Ovary (tissue), 9 donors: Measurements from ENCODE around the gene SEMA6B. TPM values are rescaled to one million over a fixed set of nuclear protein-coding genes. Genes with fewer than 3 reads are reported as not detected.

Experiments used
- DNase-seq, 5 donors: peaks; one replicate each; pipeline ENCODE4 v3.0.0-alpha.2; 2019 to 2020
- H3K27ac ChIP-seq, 2 donors: fragments of 200-600 bp; one replicate each; pipeline versions ENCODE4 v1.5.1 to v1.8.0; 2019 to 2022
- H3K27me3 ChIP-seq: fragments of 200-600 bp; one replicate; pipeline ENCODE4 v1.8.0; 2022
- H3K36me3 ChIP-seq: fragments of 200-600 bp; sonication (generic); one replicate; pipeline ENCODE4 v1.5.1; 2019
- H3K4me1 ChIP-seq: one replicate; pipeline ENCODE4 v1.8.1; 2013; ENCODE audit warnings: mild to moderate bottlenecking, moderate library complexity; ENCODE audit not compliant: insufficient read depth
- H3K4me3 ChIP-seq: fragments of 200-600 bp; sonication (generic); one replicate; pipeline ENCODE4 v1.5.1; 2017
- H3K9me3 ChIP-seq, 2 donors: fragments of 200-600 bp in 1 of 2; sonication (generic) in 1 of 2; one replicate each; pipeline versions ENCODE4 v1.5.1 to v1.8.1; 2013 to 2019; ENCODE audit warnings: mild to moderate bottlenecking in 1 of 2, moderate library complexity in 1 of 2
- CTCF ChIP-seq, 3 donors: fragments of 450-650 bp in 2 of 3; fragments of 200-600 bp in 1 of 3; IDR thresholded peaks; one replicate each; pipeline versions ENCODE4 v1.5.1 to v1.8.0; 2016 to 2022; ENCODE audit warnings: antibody characterized with exemption in 3 of 3, mild to moderate bottlenecking in 1 of 3
- EP300 ChIP-seq: sonication (generic); formaldehyde crosslinking; IDR thresholded peaks from one replicate; pipeline ENCODE4 v1.6.1; 2017; ENCODE audit warnings: antibody characterized with exemption
- POLR2A ChIP-seq: fragments of 450-650 bp; IDR thresholded peaks from one replicate; pipeline ENCODE4 v1.6.1; 2017; ENCODE audit warnings: antibody characterized with exemption, mild to moderate bottlenecking, moderate library complexity
- WGBS, 3 donors: extraction: QIAGEN DNeasy Blood & Tissue Kit in 1 of 3; methylation state at CpG; one replicate each; pipeline versions ENCODE4 v1.1.5 to v1.1.7; 2013 to 2017; 5-methylcytosine and 5-hydroxymethylcytosine counted together
- intact Hi-C, 4 donors: fragments of 100-400 bp; cut with DNase I; formaldehyde crosslinking; loops; one replicate each; pipeline versions ENCODE4 v1.11.0 to v1.15.1; 2022 to 2023
- polyA plus RNA-seq, 2 donors: library from polyadenylated mRNA; stranded (reverse); fragments of 200-250 nt in 1 of 2; fragments of 350-450 nt in 1 of 2; fragmentation: Illumina TruSeq in 1 of 2; extraction: RNeasy Lipid Tissue Mini Kit (QIAGEN cat#74804) in 1 of 2; gene quantifications; one replicate each; pipeline ENCODE4 v1.2.3, GENCODE V29; 2013 to 2014
- total RNA-seq, 7 donors: library from RNA; depleted of rRNA in 2 of 7; stranded (reverse); fragments of >200 nt in 2 of 7; fragmentation: NEBNext Ultra II Directional in 3 of 7; extraction: Animal tissue kit (Norgen Biotek cat#: 25700) in 3 of 7; gene quantifications; one replicate each; pipeline versions ENCODE4 v1.1.0 to v1.2.4, GENCODE V29; 2016 to 2023
- donor health status: DM: no; HTN: no; CAD: no; lungs with moderate emphysema.
- donor health status: DM: no; HTN: no; CAD: no.
- donor health status: Bipolar disorder and iron deficiency.
- donor health status: DM: yes; HTN: yes; CAD: no.
- donor health status: DM: no; HTN: no; CAD: no.
- donor health status: DM: yes; HTN: yes; CAD: no.

Gene SEMA6B
- total and polyA plus RNA-seq, 9 donors: 0.77 to 9.7 (median 5.5) TPM

- DNase-seq: no peak
- H3K4me1 ChIP-seq: no peaks in the 10 kb centered on the region
- H3K27ac ChIP-seq: no peak overlapping the region
- TF ChIP-seq EP300 (no peak), CTCF (IDR thresholded peaks at IDR 0.05) (no peak), POLR2A (no peak)
- no peaks in the 10 kb centered on the region for H3K36me3 ChIP-seq
- no peaks in the 10 kb centered on the region for H3K27me3 ChIP-seq
- H3K9me3 ChIP-seq: no peaks in the 10 kb centered on the region
- intact Hi-C loops: loop anchor here in 1 of 4 donors (10.0 kb wide), 1 partner anchor 288 kb away; no protein-coding TSS in a partner anchor
- H3K4me3 ChIP-seq: no peak overlapping the region
Observed at GRCh38 chr19:4553092-4553695, 6.3 kb downstream of the SEMA6B start.

- no peak overlapping the region for H3K4me3 ChIP-seq
- TF ChIP-seq POLR2A (no peak), CTCF (IDR thresholded peaks at IDR 0.05) (no peak), EP300 (no peak)
- no peaks in the 10 kb centered on the region for H3K27me3 ChIP-seq
- intact Hi-C loops: loop anchor here in 1 of 4 donors (10.0 kb wide), 1 partner anchor 288 kb away; no protein-coding TSS in a partner anchor
- H3K4me1 ChIP-seq: peaks cover 2% of the 10 kb centered on the region
- H3K36me3 ChIP-seq: no peaks in the 10 kb centered on the region
- DNase-seq: peak in 1 of 5 donors; percentile 18
- no peak overlapping the region for H3K27ac ChIP-seq
- no peaks in the 10 kb centered on the region for H3K9me3 ChIP-seq
- 67 to 78% (median 70%) methylated on average over 18 of the region's 18 CpGs for WGBS, 3 donors
Observed at GRCh38 chr19:4552525-4552819, 7.0 kb downstream of the SEMA6B start.

- intact Hi-C loops: loop anchor here in 1 of 4 donors (10.0 kb wide), 1 partner anchor 286 kb away; no protein-coding TSS in a partner anchor
- H3K9me3 ChIP-seq: no peaks in the 10 kb centered on the region
Observed at GRCh38 chr19:4550479-4551050, 8.9 kb downstream of the SEMA6B start.

GRCh38 chr19:4550018-4550417 is 9.5 kb downstream of the SEMA6B start:
- Histone ChIP-seq H3K9me3 (no peaks in the 10 kb centered on the region), H3K4me1 (peaks cover 2% of the 10 kb centered on the region), H3K27me3 (no peaks in the 10 kb centered on the region), H3K27ac (no peak overlapping the region), H3K36me3 (no peaks in the 10 kb centered on the region), H3K4me3 (no peak overlapping the region)
- no peak for DNase-seq
- 88 to 92% (median 88%) methylated on average over 18 of the region's 18 CpGs for WGBS, 3 donors
- intact Hi-C loops: loop anchor here in 1 of 4 donors (10.0 kb wide), 1 partner anchor 285 kb away; no protein-coding TSS in a partner anchor
- TF ChIP-seq EP300 (no peak), POLR2A (no peak), CTCF (IDR thresholded peaks at IDR 0.05) (no peak)

More at GRCh38 chr19:4550479-4551050, 8.9 kb downstream of the SEMA6B start:
- Histone ChIP-seq H3K27me3 (no peaks in the 10 kb centered on the region), H3K4me3 (no peak overlapping the region), H3K36me3 (no peaks in the 10 kb centered on the region), H3K27ac (no peak overlapping the region), H3K4me1 (peaks cover 2% of the 10 kb centered on the region)
- TF ChIP-seq POLR2A: no peak
- TF ChIP-seq EP300: no peak
- no peak for TF ChIP-seq CTCF (IDR thresholded peaks at IDR 0.05)
- DNase-seq: peak in 1 of 5 donors; percentile 17
- WGBS, 3 donors: 80 to 85% (median 82%) methylated on average over 26 of the region's 26 CpGs
